GM23338 (cell line): ENCODE results near the gene PDE4B.

Experiments
- EZH2phosphoT487 ChIP-seq: fragments of 200-600 bp; sonication (generic); IDR thresholded peaks from one replicate; pipeline ENCODE4 v1.8.1; 2018; ENCODE audit warnings: antibody characterized with exemption; ENCODE audit not compliant: unreplicated experiment
- TF ChIP-seq, protein P1 (sequence below), 2 experiments: fragments of 200-600 bp in 1 of 2; sonication (generic) in 1 of 2; conservative IDR thresholded peaks; 2 replicates each; pipeline versions ENCODE4 v1.5.1 to v1.6.1; 2016 to 2017; ENCODE audit warnings: antibody characterized with exemption in 2 of 2, low read depth in 2 of 2, mild to moderate bottlenecking in 2 of 2, moderate library complexity in 1 of 2

DNA sequence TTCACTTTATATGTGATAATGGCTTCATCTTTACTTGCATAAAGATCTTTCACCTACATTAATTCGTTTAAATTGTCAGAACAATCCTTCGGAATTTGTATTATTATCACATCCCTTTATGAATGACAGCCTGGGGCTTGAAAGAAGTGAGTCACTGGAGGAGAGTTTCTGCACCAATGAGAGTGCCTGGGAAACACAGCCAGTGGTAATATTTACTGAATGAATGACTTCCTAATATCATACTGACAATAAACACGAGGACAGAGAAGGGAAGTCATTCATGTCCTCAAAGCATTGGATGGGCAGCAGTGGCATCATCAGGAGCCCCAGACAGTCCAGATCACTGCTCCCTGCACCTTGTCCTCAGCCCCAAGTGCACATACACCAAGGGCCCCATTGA is 40.7 kb upstream of the PDE4B start:
- TF ChIP-seq, protein P1, sequence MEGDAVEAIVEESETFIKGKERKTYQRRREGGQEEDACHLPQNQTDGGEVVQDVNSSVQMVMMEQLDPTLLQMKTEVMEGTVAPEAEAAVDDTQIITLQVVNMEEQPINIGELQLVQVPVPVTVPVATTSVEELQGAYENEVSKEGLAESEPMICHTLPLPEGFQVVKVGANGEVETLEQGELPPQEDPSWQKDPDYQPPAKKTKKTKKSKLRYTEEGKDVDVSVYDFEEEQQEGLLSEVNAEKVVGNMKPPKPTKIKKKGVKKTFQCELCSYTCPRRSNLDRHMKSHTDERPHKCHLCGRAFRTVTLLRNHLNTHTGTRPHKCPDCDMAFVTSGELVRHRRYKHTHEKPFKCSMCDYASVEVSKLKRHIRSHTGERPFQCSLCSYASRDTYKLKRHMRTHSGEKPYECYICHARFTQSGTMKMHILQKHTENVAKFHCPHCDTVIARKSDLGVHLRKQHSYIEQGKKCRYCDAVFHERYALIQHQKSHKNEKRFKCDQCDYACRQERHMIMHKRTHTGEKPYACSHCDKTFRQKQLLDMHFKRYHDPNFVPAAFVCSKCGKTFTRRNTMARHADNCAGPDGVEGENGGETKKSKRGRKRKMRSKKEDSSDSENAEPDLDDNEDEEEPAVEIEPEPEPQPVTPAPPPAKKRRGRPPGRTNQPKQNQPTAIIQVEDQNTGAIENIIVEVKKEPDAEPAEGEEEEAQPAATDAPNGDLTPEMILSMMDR (conservative IDR thresholded peaks at IDR 0.05; ENCODE audit: low read depth in 2 of 2) = no peak
- TF ChIP-seq EZH2phosphoT487 = no peak
